T-helper 2 cell treated with Interferon-gamma antibody and Interleukin-4, amounts not matched to agents 5 μg/mL and 100 μg/mL, for 36 hours (primary cell): ENCODE results near the gene CPT1B.
"Not testable (repeated sequence)": the region's sequence is repeated elsewhere in the genome, so short reads cannot be mapped to it uniquely, and the experiment has no call there.

Source experiments
- DNase-seq: peaks from one replicate; pipeline ENCODE4 v3.0.0; 2021; ENCODE audit warnings: low spot score
- H3K27ac Mint-ChIP-seq: one replicate; pipeline ENCODE4 v1.8.0; 2021; ENCODE audit warnings: mild to moderate bottlenecking, mixed read lengths
- H3K27me3 Mint-ChIP-seq: one replicate; pipeline ENCODE4 v1.8.0; 2021; ENCODE audit warnings: low read depth, mixed read lengths
- H3K36me3 Mint-ChIP-seq: one replicate; pipeline ENCODE4 v1.8.0; 2021; ENCODE audit warnings: low read depth, mixed read lengths
- H3K4me1 Mint-ChIP-seq: one replicate; pipeline ENCODE4 v1.8.0; 2021; ENCODE audit warnings: low read depth, mixed read lengths
- H3K4me3 Mint-ChIP-seq: one replicate; pipeline ENCODE4 v1.8.0; 2022; ENCODE audit warnings: mild to moderate bottlenecking, moderate library complexity, mixed read lengths
- H3K9me3 Mint-ChIP-seq: one replicate; pipeline ENCODE4 v1.8.0; 2021; ENCODE audit warnings: mixed read lengths

CPT1B gene

GRCh38 chr22:50544746-50545253 is 33.4 kb downstream of the CPT1B start:
- peaks cover 45% of the 10 kb centered on the region for H3K4me1 Mint-ChIP-seq
- H3K36me3 Mint-ChIP-seq = peaks cover 2% of the 10 kb centered on the region
- H3K9me3 Mint-ChIP-seq = no peaks in the 10 kb centered on the region
- H3K27me3 Mint-ChIP-seq = no peaks in the 10 kb centered on the region
- H3K27ac Mint-ChIP-seq = peak overlapping the region; percentile 80
- H3K4me3 Mint-ChIP-seq = peak overlapping the region; percentile 67
- no peak for DNase-seq

- peak overlapping the region; percentile 80 for H3K27ac Mint-ChIP-seq
These were observed 34.0 kb downstream of the CPT1B start for GRCh38 chr22:50544078-50544745.

GRCh38 chr22:50542416-50542927 is 35.8 kb downstream of the CPT1B start:
- H3K9me3 Mint-ChIP-seq = no peaks in the 10 kb centered on the region
- DNase-seq = no peak
- peaks cover 6% of the 10 kb centered on the region for H3K36me3 Mint-ChIP-seq
- H3K4me3 Mint-ChIP-seq = peak overlapping the region; percentile 20
- no peaks in the 10 kb centered on the region for H3K27me3 Mint-ChIP-seq
- peaks cover 62% of the 10 kb centered on the region for H3K4me1 Mint-ChIP-seq
- H3K27ac Mint-ChIP-seq = peak overlapping the region; percentile 68

More at GRCh38 chr22:50544078-50544745, 34.0 kb downstream of the CPT1B start:
- peak; percentile 77 for DNase-seq
- Mint-ChIP-seq H3K36me3 (peaks cover 2% of the 10 kb centered on the region), H3K4me1 (peaks cover 51% of the 10 kb centered on the region), H3K4me3 (peak overlapping the region; percentile 67), H3K27me3 (no peaks in the 10 kb centered on the region), H3K9me3 (no peaks in the 10 kb centered on the region)

GRCh38 chr22:50541667-50542026 is 36.6 kb downstream of the CPT1B start:
- peak; percentile 56 for DNase-seq
- peak overlapping the region; percentile 91 for H3K27ac Mint-ChIP-seq
- peaks cover 66% of the 10 kb centered on the region for H3K4me1 Mint-ChIP-seq
- H3K27me3 Mint-ChIP-seq, H3K9me3 Mint-ChIP-seq, H3K4me3 Mint-ChIP-seq, H3K36me3 Mint-ChIP-seq: not testable (repeated sequence)

- Mint-ChIP-seq H3K9me3 (no peaks in the 10 kb centered on the region), H3K4me1 (peaks cover 60% of the 10 kb centered on the region), H3K4me3 (peak overlapping the region; percentile 52), H3K36me3 (peaks cover 6% of the 10 kb centered on the region), H3K27ac (peak overlapping the region; percentile 91), H3K27me3 (no peaks in the 10 kb centered on the region)
- DNase-seq = no peak
These were observed 37.8 kb downstream of the CPT1B start for GRCh38 chr22:50540381-50540780.

- Mint-ChIP-seq H3K36me3 (peaks cover 6% of the 10 kb centered on the region), H3K27ac (peak overlapping the region; percentile 99), H3K9me3 (no peaks in the 10 kb centered on the region), H3K4me1 (peaks cover 67% of the 10 kb centered on the region), H3K4me3 (peak overlapping the region; percentile 57), H3K27me3 (no peaks in the 10 kb centered on the region)
- DNase-seq = no peak
These were observed 40.5 kb downstream of the CPT1B start for GRCh38 chr22:50537765-50538164.

GRCh38 chr22:50536226-50536625 is 42.0 kb downstream of the CPT1B start:
- no peaks in the 10 kb centered on the region for H3K27me3 Mint-ChIP-seq
- no peak for DNase-seq
- H3K4me1 Mint-ChIP-seq = peaks cover 57% of the 10 kb centered on the region
- H3K4me3 Mint-ChIP-seq = no peak overlapping the region
- H3K27ac Mint-ChIP-seq = peak overlapping the region; percentile 45
- no peaks in the 10 kb centered on the region for H3K9me3 Mint-ChIP-seq
- peaks cover 6% of the 10 kb centered on the region for H3K36me3 Mint-ChIP-seq

GRCh38 chr22:50535113-50535512 is 43.1 kb downstream of the CPT1B start:
- H3K4me1 Mint-ChIP-seq = peaks cover 48% of the 10 kb centered on the region
- peaks cover 6% of the 10 kb centered on the region for H3K36me3 Mint-ChIP-seq
- H3K4me3 Mint-ChIP-seq = no peak overlapping the region
- DNase-seq = no peak
- no peaks in the 10 kb centered on the region for H3K9me3 Mint-ChIP-seq
- H3K27me3 Mint-ChIP-seq = no peaks in the 10 kb centered on the region
- H3K27ac Mint-ChIP-seq = peak overlapping the region; percentile 31

GRCh38 chr22:50533856-50534711 is 44.1 kb downstream of the CPT1B start:
- not testable (repeated sequence) for H3K27me3 Mint-ChIP-seq, H3K36me3 Mint-ChIP-seq, DNase-seq, H3K9me3 Mint-ChIP-seq
- H3K4me3 Mint-ChIP-seq = peak overlapping the region; percentile 46
- H3K27ac Mint-ChIP-seq = peak overlapping the region; percentile 93
- H3K4me1 Mint-ChIP-seq = peaks cover 38% of the 10 kb centered on the region

GRCh38 chr22:50532824-50533796 is 45.1 kb downstream of the CPT1B start:
- Mint-ChIP-seq H3K27ac (peak overlapping the region; percentile 93), H3K4me1 (peaks cover 39% of the 10 kb centered on the region), H3K4me3 (peak overlapping the region; percentile 94), H3K36me3 (peaks cover 6% of the 10 kb centered on the region), H3K27me3 (no peaks in the 10 kb centered on the region), H3K9me3 (no peaks in the 10 kb centered on the region)
- DNase-seq = no peak

- H3K27ac Mint-ChIP-seq = peak overlapping the region; percentile 99
- H3K9me3 Mint-ChIP-seq = no peaks in the 10 kb centered on the region
- no peak for DNase-seq
- H3K4me3 Mint-ChIP-seq = peak overlapping the region; percentile 94
- H3K27me3 Mint-ChIP-seq = no peaks in the 10 kb centered on the region
- peaks cover 38% of the 10 kb centered on the region for H3K4me1 Mint-ChIP-seq
- H3K36me3 Mint-ChIP-seq = peaks cover 10% of the 10 kb centered on the region
These were observed 46.1 kb downstream of the CPT1B start for GRCh38 chr22:50531962-50532674.

GRCh38 chr22:50531546-50531961 is 46.7 kb downstream of the CPT1B start:
- H3K27ac Mint-ChIP-seq = peak overlapping the region; percentile 99
- DNase-seq = peak; percentile 77
- H3K36me3 Mint-ChIP-seq = peaks cover 13% of the 10 kb centered on the region
- peaks cover 41% of the 10 kb centered on the region for H3K4me1 Mint-ChIP-seq
- no peaks in the 10 kb centered on the region for H3K9me3 Mint-ChIP-seq
- no peaks in the 10 kb centered on the region for H3K27me3 Mint-ChIP-seq
- peak overlapping the region; percentile 94 for H3K4me3 Mint-ChIP-seq
